KMS-11 (cell line): Measurements from ENCODE around the gene AGAP1.

Source experiments
- H2AFZ ChIP-seq: fragments of 200-600 bp; sonication (generic); 2 replicates; pipeline ENCODE4 v1.6.1; 2016; ENCODE audit warnings: antibody characterized with exemption, mixed run types, low read depth
- H3K27ac ChIP-seq: fragments of 200-600 bp; sonication (generic); 2 replicates; pipeline ENCODE4 v1.6.1; 2016; ENCODE audit warnings: mild to moderate bottlenecking, mixed run types
- H3K27me3 ChIP-seq: fragments of 200-600 bp; sonication (generic); 2 replicates; pipeline ENCODE4 v1.6.1; 2017; ENCODE audit warnings: mild to moderate bottlenecking, low read depth, mixed run types, moderate library complexity; ENCODE audit not compliant: insufficient read depth
- H3K36me3 ChIP-seq: fragments of 200-600 bp; sonication (generic); 2 replicates; pipeline ENCODE4 v1.6.1; 2017; ENCODE audit warnings: mild to moderate bottlenecking, mixed run types; ENCODE audit not compliant: insufficient read depth
- H3K4me1 ChIP-seq: fragments of 200-600 bp; sonication (generic); 2 replicates; pipeline ENCODE4 v1.6.1; 2016; ENCODE audit warnings: mild to moderate bottlenecking, low read depth, mixed run types; ENCODE audit not compliant: poor library complexity, severe bottlenecking
- H3K4me2 ChIP-seq: fragments of 200-600 bp; sonication (generic); 2 replicates; pipeline ENCODE4 v1.7.0; 2016; ENCODE audit warnings: mild to moderate bottlenecking, mixed run types
- H3K4me3 ChIP-seq: fragments of 200-600 bp; sonication (generic); IDR thresholded peaks from 2 replicates; pipeline ENCODE4 v1.6.1; 2017; ENCODE audit warnings: low read depth, low read length, mixed read lengths; ENCODE audit not compliant: insufficient read depth
- H3K79me2 ChIP-seq: fragments of 200-600 bp; sonication (generic); 2 replicates; pipeline ENCODE4 v1.6.1; 2016; ENCODE audit warnings: low read depth, mixed run types; ENCODE audit not compliant: insufficient read depth
- H3K9ac ChIP-seq: fragments of 200-600 bp; sonication (generic); 2 replicates; pipeline ENCODE4 v1.6.1; 2016; ENCODE audit warnings: mild to moderate bottlenecking, mixed run types
- H4K20me1 ChIP-seq: fragments of 200-600 bp; sonication (generic); 2 replicates; pipeline ENCODE4 v1.6.1; 2016; ENCODE audit warnings: mild to moderate bottlenecking, mixed run types; ENCODE audit not compliant: insufficient read depth
- CTCF ChIP-seq: fragments of 200-600 bp; sonication (generic); conservative IDR thresholded peaks from 2 replicates; pipeline ENCODE4 v1.6.1; 2017; ENCODE audit warnings: low read depth, mild to moderate bottlenecking, antibody characterized with exemption, low read length, moderate library complexity, mixed read lengths

The AGAP1 gene

GRCh38 chr2:236085647-236086046 is 591.8 kb downstream of the AGAP1 start:
- Histone ChIP-seq H3K27ac (no peak overlapping the region), H3K4me1 (no peaks in the 10 kb centered on the region), H4K20me1 (no peaks in the 10 kb centered on the region), H3K27me3 (no peaks in the 10 kb centered on the region), H3K4me3 (no peak overlapping the region), H3K79me2 (no peaks in the 10 kb centered on the region), H3K9ac (no peak overlapping the region), H2AFZ (no peak overlapping the region), H3K4me2 (no peak overlapping the region), H3K36me3 (no peaks in the 10 kb centered on the region)
- TF ChIP-seq CTCF: no peak

- no peak overlapping the region for H3K4me3 ChIP-seq
- no peak overlapping the region for H3K4me2 ChIP-seq
- H3K27me3 ChIP-seq: no peaks in the 10 kb centered on the region
- no peaks in the 10 kb centered on the region for H4K20me1 ChIP-seq
- no peak for TF ChIP-seq CTCF
- H3K79me2 ChIP-seq: no peaks in the 10 kb centered on the region
- no peak overlapping the region for H3K27ac ChIP-seq
- no peak overlapping the region for H2AFZ ChIP-seq
- no peak overlapping the region for H3K9ac ChIP-seq
- H3K4me1 ChIP-seq: no peaks in the 10 kb centered on the region
- H3K36me3 ChIP-seq: no peaks in the 10 kb centered on the region
Measured at GRCh38 chr2:236086403-236086970, 592.6 kb downstream of the AGAP1 start.

GRCh38 chr2:236086971-236087465 is 593.2 kb downstream of the AGAP1 start:
- no peak for TF ChIP-seq CTCF
- Histone ChIP-seq H3K27me3 (no peaks in the 10 kb centered on the region), H3K79me2 (no peaks in the 10 kb centered on the region), H3K4me2 (no peak overlapping the region), H3K36me3 (no peaks in the 10 kb centered on the region), H3K27ac (no peak overlapping the region), H3K4me1 (no peaks in the 10 kb centered on the region), H2AFZ (no peak overlapping the region), H3K9ac (no peak overlapping the region), H4K20me1 (no peaks in the 10 kb centered on the region), H3K4me3 (no peak overlapping the region)

- no peak for TF ChIP-seq CTCF
- Histone ChIP-seq H3K4me1 (no peaks in the 10 kb centered on the region), H3K4me3 (no peak overlapping the region), H3K79me2 (no peaks in the 10 kb centered on the region), H3K27ac (no peak overlapping the region), H2AFZ (no peak overlapping the region), H3K4me2 (no peak overlapping the region), H3K9ac (no peak overlapping the region), H4K20me1 (no peaks in the 10 kb centered on the region), H3K27me3 (no peaks in the 10 kb centered on the region), H3K36me3 (no peaks in the 10 kb centered on the region)
Measured at GRCh38 chr2:236088368-236089057, 594.7 kb downstream of the AGAP1 start.
